Activated CD4-positive, alpha-beta T cell treated with anti-CD3 and anti-CD28 coated beads for 24 hours (primary cell): ENCODE data around the gene ZBTB22.
"Not testable (repeated sequence)": the region's sequence is repeated elsewhere in the genome, so short reads cannot be mapped to it uniquely, and the experiment has no call there.

Experiments
- DNase-seq, 2 donors: peaks; one replicate each; pipeline ENCODE4 v3.0.0-alpha.2; 2020; ENCODE audit warnings: low read depth in 2 of 2

The ZBTB22 gene

DNA sequence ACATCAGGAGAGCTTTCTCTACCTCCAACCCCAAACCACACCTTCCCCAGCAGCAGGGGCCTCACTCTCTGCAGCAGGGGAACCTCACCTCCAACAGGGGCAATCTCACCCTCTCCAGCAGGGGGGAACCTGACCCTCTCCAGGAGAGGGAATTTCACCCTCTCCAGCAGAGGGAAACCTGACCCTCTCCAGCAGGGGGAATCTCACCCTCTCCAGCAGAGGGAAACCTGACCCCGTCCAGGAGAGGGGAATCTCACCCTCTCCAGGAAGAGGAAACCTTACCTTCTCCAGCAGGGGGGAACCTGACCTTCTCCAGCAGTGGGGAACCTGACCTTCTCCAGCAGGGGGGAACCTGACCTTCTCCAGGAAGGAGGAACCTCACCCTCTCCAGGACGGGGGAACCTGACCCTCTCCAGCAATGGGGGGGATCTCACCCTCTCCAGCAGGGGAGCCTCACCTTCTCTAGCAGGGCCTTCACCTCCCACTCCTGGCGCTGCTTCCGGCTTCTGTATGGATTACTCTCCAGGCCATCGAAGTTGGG is 37.5 kb downstream of the ZBTB22 start:
- no peak for DNase-seq

DNA sequence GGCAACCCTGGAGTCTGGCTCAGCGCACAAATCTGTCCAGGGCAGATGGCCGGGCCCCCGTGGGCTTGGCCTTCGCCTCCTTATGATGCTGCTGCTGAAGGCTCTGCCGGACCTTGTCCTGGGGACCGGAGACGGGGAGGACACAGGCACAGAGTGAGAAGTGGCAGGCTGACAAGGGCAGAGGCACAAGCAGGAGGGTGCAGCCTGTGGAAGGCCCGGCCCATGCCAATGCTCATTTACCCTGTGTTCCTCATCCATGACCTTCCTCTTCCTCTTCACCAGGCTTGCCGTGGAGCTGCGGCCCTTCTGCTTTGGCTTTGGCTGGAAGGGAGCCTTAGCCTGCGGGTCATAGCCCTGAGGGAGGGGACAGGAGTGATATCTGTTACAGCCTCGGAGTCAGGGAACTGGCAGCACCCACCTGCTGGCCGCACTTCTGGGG is 38.3 kb downstream of the ZBTB22 start:
- DNase-seq = no peak

DNA sequence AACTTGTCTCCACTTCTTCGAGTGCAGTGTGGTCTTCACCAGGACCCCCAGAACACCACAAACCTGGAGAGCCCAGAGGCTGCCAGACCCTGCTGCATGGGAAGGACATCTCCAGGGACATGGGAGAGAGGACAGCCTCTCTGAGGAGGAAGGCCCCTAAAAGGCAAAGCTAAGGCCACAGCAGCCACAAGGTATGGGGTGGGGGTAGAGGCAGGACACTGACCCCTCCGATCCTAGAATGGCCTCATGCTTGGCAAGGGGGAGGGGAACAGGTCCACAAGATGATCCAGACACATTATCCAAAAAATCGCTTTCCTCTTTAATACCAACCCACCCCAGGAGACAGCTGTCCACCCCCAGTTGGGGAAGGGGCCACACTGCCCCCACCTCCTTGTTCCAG is 38.7 kb downstream of the ZBTB22 start:
- no peak for DNase-seq

DNA sequence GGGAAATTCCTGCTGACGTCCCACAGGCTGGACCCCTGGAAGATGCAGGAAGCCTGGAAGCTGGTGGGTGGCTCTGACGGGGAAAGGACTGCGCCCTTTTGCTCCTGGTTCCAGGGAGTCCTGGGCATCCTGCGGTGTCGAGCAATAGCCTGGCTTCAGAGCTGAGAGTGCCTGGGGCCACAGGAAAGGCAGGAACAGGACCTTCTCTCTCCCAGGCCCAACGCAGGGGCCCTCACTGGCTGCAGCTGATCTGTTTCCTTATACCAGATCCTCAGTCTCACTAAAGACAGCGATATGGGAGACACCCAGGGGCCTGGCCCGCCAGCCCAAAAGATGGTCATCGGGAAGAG is 39.2 kb downstream of the ZBTB22 start:
- no peak for DNase-seq

DNA sequence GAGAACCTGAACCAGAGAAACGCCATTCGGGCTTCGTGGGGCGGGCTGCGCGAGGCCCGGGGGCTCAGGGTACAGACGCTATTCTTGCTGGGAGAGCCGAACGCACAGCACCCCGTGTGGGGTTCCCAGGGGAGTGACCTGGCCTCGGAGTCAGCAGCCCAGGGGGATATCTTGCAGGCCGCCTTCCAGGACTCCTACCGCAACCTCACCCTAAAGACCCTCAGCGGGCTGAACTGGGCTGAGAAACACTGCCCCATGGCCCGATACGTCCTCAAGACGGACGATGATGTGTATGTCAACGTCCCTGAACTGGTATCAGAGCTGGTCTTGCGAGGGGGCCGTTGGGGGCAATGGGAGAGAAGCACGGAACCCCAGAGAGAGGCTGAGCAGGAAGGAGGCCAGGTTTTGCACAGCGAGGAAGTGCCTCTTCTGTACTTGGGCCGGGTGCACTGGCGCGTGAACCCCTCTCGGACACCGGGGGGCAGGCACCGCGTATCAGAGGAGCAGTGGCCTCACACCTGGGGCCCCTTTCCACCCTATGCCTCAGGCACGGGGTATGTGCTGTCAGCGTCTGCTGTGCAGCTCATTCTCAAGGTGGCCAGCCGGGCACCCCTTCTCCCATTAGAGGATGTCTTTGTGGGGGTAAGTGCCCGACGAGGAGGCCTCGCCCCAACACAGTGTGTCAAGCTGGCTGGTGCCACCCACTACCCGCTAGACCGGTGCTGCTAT is 39.7 kb downstream of the ZBTB22 start:
- no peak for DNase-seq

DNA sequence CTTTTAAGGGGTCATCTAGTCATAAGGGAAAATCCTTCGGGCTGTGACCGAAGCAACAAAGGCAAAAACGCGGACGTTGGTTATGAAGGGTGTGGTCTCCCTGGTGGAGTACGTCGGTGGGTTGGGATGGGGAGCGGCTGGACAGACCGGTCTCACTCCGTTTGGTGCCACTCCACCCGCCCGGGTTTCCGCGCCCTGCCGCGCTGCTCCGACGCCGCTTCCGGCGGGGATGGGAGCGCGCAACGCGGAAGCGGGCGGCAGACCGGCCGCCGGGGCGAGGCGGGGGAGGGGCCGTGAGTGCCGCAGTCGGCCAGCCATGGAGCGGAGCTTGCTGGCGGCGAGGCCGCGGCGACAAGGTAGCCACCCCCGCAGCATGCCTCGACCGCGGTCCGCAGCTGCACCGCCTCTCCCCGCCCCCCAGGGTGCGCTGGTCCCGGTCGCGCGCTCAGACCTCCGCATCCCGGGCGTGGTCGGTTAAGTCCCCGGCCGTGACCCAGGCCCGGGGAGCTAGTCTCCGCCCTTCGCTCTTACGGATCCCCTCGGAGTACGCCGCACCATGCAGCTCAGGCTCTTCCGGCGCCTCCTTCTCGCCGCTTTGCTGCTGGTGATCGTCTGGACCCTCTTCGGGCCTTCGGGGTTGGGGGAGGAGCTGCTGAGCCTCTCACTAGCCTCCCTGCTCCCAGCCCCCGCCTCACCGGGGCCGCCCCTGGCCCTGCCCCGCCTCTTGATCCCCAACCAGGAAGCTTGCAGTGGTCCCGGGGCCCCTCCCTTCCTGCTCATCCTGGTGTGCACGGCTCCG is 40.5 kb downstream of the ZBTB22 start, which contains the start of gene B3GALT4:
TSS of gene B3GALT4 (plus strand) at position 260 of the 799 bp plus-strand sequence. CDS start at position 557, 297 bp downstream.
- DNase-seq = peak; percentile 61 to 75

DNA sequence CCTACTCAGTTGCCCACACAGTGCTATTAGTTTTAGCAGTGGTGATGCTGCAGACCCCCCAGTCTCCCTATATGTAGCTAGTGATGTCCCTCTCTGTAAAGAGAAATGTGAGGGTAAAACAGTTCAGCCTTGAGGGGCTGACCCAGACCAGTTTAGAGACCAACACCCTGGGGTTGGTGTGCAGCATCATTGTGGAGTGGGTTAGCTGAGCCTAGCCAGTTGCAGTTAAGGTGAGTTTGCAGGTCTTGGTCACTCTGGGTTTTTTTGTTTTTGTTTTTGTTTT is 41.0 kb downstream of the ZBTB22 start:
- DNase-seq = no peak

DNA sequence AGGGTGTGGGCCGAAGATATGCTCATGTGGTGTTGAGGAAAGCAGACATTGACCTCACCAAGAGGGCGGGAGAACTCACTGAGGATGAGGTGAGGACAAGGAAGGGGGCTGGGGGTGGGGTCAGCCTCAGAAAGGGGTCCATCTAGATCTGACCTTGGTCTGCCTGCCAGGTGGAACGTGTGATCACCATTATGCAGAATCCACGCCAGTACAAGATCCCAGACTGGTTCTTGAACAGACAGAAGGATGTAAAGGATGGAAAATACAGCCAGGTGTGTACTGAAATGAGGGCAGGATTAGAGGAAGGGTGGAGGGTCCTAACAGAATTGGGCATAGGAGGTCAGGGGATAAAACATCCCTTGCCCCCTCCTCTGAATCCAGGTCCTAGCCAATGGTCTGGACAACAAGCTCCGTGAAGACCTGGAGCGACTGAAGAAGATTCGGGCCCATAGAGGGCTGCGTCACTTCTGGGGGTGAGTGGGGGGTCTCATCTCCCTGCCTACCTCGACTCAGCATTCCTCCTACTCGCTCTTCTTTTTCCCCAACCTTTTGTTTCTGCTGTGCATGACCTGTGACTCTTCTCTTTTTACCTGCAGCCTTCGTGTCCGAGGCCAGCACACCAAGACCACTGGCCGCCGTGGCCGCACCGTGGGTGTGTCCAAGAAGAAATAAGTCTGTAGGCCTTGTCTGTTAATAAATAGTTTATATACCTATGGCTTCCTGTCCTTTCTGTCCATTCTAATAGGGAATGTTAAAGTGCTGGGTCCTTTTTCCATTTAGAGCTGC is 41.6 kb downstream of the ZBTB22 start:
- DNase-seq = not testable (repeated sequence)

DNA sequence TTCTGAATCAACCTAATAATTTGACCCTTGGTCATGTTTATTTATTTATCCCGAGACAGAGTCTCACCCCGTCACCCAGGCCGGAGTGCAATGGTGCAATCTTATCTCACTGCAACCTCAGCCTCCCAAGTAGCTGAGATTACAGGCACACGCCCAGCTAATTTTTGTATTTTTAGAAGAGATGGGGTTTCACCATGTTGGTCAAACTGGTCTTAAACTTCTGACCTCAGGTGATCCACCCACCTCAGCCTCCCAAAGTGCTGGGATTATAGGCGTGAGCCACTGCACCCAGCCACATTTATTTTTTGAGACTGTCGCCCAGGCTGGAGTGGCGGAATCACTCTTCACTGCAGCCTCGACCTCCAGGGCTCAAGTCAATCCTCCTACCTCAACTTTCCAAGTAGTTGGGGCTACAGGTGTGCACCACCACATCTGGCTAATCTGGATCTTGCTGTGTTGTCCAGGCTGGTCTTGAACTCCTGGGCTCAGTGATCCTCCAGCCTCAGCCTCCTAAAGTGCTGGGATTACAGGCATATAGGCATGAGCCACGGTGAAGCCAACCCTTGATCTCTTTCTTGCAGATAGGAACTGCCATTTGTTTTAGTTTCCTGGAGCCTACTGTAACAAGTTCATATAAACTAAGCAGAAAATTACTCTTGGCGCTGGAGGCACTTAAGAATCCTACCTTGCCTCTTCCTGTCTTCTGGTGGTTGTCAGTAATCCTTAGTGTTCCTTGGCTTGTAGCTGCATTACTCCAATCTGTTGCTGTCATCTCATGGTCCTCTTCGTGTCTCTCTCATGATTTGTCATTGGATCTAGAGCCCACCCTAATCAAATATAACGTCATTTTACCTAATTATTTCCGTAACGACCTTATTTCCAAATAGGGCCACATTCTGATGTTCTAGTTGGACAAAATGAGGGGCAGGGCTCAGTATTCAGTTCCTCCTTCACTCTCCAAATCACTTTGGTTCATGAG is 43.3 kb downstream of the ZBTB22 start:
- DNase-seq = no peak

DNA sequence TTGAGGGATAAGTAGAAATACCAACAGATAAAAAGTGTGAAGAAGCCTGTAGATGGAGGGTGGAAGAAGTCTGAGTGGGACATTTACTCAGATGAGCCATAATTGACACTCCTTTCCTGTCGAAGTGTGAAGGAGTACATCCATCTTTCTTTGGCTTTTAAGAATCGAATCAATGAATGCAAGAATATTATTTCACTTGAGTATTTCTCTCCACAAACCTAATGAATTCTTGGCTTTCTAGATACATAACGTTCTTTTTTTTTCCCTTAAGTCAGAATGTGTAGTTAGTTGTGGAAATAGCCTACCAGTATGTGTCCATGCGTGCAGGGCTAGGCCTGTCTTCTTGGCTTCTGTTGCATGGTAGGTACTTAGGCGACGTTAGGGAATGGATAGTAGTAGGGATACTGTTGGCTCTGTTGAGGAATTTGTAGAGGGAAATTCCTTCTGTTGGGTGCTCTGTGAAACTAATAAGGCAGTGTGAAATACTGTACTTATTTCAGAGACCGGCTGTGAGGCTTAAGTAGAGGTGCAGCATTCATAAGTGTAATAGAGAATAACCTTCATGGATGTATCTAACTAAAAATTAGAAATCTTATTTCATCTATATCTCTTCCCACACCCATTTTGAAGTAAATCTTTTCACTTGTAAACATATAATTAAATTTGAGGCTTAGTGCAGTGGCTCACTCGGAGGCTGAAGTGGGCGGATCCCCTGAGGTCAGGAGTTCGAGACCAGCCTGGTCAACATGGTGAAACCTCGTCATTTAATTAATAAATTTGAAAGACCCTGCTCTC is 44.2 kb downstream of the ZBTB22 start:
- DNase-seq = no peak

DNA sequence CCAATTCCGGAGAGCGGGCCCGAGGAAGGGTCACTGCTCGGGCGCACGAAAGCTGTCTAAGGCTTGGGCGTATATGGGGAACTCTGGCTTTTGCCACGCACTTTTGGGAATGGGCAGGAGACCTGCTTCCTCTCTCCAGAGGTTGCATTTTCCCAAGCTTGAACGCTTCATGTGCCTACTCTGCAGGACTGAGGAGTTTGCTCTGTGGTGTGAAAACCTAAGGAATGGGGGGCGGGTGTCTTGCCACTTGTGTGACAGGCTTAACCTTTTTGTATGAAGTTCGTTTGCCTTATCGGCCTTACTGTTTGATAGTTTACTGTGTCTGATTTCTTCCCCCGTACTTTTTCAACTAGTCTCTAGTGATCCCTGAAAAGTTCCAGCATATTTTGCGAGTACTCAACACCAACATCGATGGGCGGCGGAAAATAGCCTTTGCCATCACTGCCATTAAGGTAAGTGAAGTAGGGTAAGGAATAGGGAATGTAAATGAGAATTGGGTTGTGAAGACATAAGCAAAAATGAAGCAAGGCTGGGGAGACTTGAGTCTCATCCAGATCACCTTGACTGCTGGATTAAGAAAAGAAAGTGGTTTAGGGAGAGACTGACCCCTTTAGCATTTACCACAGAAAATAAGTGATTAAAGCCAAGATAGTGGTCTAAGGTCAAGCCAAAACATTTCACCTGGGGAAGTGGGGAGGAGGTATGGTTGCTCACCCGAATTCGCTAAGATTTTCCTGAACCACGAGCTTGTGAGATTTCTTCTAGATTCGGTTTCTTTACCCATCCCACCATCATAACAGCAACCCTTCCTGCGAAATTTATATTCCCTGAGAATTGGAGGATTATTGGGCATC is 45.0 kb downstream of the ZBTB22 start:
- no peak for DNase-seq

DNA sequence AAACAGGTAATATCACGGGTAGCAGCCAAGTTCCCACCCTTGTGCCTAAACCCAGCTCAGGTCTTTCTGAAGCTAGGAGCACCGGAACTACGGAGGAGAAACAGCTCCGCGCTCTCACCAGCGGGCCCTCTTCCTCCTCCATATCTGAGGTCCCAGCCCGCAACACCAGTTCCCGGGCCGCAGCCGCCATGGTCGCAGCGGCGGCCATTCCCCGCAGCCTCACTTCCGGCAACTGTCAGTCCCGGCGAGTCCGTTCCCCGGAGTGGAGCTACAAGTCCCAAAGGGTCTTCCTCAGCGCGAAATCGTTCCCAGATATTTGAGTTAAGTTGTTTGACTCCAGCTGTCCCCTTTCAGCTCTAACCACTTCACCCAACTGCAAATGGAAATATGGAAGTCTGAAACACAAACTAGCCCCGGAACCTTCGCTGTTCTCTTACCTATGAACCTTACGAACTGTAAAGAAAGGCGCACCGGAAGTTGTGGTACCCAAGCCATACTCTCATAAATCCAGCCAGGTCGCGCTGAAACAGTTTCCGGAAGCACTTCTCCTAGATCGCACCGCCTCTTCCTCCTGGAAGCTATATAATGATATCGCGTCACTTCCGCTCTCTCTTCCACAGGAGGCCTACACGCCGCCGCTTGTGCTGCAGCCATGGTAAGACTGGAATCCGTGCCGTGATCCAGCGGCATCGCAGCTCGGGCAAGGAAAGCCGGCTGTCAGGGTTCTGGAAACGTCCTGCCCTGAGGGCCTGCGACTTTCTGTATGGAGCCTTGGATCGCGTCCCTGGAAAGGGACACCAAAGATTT is 45.9 kb downstream of the ZBTB22 start, which contains the start of the genes RPS18 and VPS52:
TSS of gene RPS18 (plus strand) at position 608 of the 807 bp plus-strand sequence. CDS start at position 653, 45 bp downstream.
TSS of gene VPS52 (minus strand) at position 409 of the 807 bp plus-strand sequence. CDS start at position 208, 201 bp downstream.
- peak; percentile 77 to 86 for DNase-seq

DNA sequence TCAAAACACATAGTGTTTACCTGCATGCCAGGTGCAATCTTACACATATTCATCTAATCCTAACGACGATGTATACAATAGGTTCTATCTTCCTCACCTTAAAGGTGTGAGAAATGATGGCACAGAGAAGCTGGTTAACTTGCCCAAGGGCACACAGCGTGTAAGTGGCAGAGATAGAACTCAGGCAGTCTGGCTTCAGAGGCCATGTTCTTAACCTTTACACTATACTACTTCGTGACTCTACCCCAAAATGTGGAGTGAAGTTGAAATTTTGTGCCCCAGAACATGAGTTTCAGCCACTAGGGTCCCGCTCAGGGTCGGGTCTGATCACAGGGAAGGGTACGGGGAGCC is 46.5 kb downstream of the ZBTB22 start:
- DNase-seq = no peak
